OCI-LY1 (cell line): ENCODE results near the gene TENM4.

Source experiments
- EZH2 ChIP-seq: fragments of 200-600 bp; sonication (generic), shearing (Covaris generic); IDR thresholded peaks from 2 replicates; pipeline ENCODE4 v1.8.0; 2017; ENCODE audit warnings: borderline replicate concordance, mixed run types, mild to moderate bottlenecking, antibody characterized with exemption, low read length, moderate library complexity, mixed read lengths
- TF ChIP-seq, protein P1 (sequence below): fragments of 200-600 bp; sonication (generic), shearing (Covaris generic); IDR thresholded peaks from 2 replicates; pipeline ENCODE4 v1.5.1; 2017; ENCODE audit warnings: mild to moderate bottlenecking, antibody characterized with exemption, low read length, moderate library complexity, mixed read lengths

DNA sequence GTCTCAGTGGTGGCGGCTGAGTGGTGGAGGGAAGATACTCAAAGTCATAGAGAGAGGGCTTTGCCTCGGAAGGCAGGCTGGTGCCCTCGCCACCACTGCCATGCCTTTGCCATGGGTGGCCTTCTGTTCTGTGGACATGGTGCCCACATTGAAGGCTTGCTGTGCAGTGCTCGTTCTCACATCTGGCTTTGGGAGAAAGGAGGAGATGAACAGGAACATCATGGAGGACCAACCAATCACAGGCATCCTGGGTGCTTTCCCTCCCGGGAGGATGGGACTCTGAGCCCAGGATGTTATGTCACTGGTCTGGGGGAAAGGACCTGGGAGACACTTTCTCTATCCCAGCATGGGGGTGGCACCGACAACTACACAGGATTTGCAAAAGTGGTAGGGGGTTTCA lies 783.8 kb downstream of the TENM4 start:
- no peak for TF ChIP-seq EZH2
- TF ChIP-seq, protein P1, sequence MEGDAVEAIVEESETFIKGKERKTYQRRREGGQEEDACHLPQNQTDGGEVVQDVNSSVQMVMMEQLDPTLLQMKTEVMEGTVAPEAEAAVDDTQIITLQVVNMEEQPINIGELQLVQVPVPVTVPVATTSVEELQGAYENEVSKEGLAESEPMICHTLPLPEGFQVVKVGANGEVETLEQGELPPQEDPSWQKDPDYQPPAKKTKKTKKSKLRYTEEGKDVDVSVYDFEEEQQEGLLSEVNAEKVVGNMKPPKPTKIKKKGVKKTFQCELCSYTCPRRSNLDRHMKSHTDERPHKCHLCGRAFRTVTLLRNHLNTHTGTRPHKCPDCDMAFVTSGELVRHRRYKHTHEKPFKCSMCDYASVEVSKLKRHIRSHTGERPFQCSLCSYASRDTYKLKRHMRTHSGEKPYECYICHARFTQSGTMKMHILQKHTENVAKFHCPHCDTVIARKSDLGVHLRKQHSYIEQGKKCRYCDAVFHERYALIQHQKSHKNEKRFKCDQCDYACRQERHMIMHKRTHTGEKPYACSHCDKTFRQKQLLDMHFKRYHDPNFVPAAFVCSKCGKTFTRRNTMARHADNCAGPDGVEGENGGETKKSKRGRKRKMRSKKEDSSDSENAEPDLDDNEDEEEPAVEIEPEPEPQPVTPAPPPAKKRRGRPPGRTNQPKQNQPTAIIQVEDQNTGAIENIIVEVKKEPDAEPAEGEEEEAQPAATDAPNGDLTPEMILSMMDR: no peak
